H9 (cell line): ENCODE data around the gene CST3. TPM values are rescaled to one million over a fixed set of nuclear protein-coding genes. Genes with fewer than 3 reads are reported as not detected.
"Not testable (repeated sequence)": the region's sequence is repeated elsewhere in the genome, so short reads cannot be mapped to it uniquely, and the experiment has no call there.

Source experiments
- DNase-seq: peaks from one replicate; pipeline ENCODE4 v3.0.0-alpha.2; 2017
- H2AFZ ChIP-seq: one replicate; pipeline ENCODE4 v1.6.1; 2013; ENCODE audit warnings: mild to moderate bottlenecking, low read length, control low read depth, moderate library complexity
- H2AK5ac ChIP-seq: 2 replicates; pipeline ENCODE4 v1.6.1; 2013; ENCODE audit warnings: low read length, control low read depth, mixed read lengths; ENCODE audit not compliant: insufficient read length
- H2BK120ac ChIP-seq: one replicate; pipeline ENCODE4 v1.6.1; 2013; ENCODE audit warnings: low read depth, mild to moderate bottlenecking, low read length, control low read depth, inconsistent platforms; ENCODE audit not compliant: poor library complexity, severe bottlenecking
- H2BK12ac ChIP-seq: 2 replicates; pipeline ENCODE4 v1.6.1; 2013; ENCODE audit warnings: low read length, control low read depth, mixed read lengths, low read depth; ENCODE audit not compliant: insufficient read length
- H2BK15ac ChIP-seq: 2 replicates; pipeline ENCODE4 v1.6.1; 2013; ENCODE audit warnings: low read depth, low read length, control low read depth
- H2BK20ac ChIP-seq: one replicate; pipeline ENCODE4 v1.6.1; 2013; ENCODE audit warnings: low read depth, mild to moderate bottlenecking, low read length, control low read depth, inconsistent platforms; ENCODE audit not compliant: poor library complexity, severe bottlenecking
- H2BK5ac ChIP-seq: 2 replicates; pipeline ENCODE4 v1.6.1; 2013; ENCODE audit warnings: low read length, control low read depth, mixed read lengths; ENCODE audit not compliant: insufficient read length
- H3K14ac ChIP-seq: 2 replicates; pipeline ENCODE4 v1.6.1; 2013; ENCODE audit warnings: low read length, control low read depth; ENCODE audit not compliant: insufficient read depth
- H3K18ac ChIP-seq: 2 replicates; pipeline ENCODE4 v1.6.1; 2013; ENCODE audit warnings: low read depth, mild to moderate bottlenecking, mixed read lengths, low read length, control low read depth; ENCODE audit not compliant: insufficient read length
- H3K23ac ChIP-seq: 2 replicates; pipeline ENCODE4 v1.6.1; 2013; ENCODE audit warnings: low read length, control low read depth, mixed read lengths, low read depth; ENCODE audit not compliant: insufficient read length
- H3K23me2 ChIP-seq: 2 replicates; pipeline ENCODE4 v1.6.1; 2013; ENCODE audit warnings: low read depth, mild to moderate bottlenecking, mixed read lengths, low read length, control low read depth; ENCODE audit not compliant: insufficient read length, poor library complexity, severe bottlenecking
- H3K27ac ChIP-seq: 2 replicates; pipeline ENCODE4 v1.5.1; 2013; ENCODE audit warnings: low read length, control low read depth, mixed read lengths, low read depth; ENCODE audit not compliant: insufficient read length
- H3K27me3 ChIP-seq: 2 replicates; pipeline ENCODE4 v1.6.1; 2013; ENCODE audit warnings: low read length, control low read depth, inconsistent platforms; ENCODE audit not compliant: insufficient read depth
- H3K4ac ChIP-seq: 2 replicates; pipeline ENCODE4 v1.6.1; 2013; ENCODE audit warnings: low read depth, mild to moderate bottlenecking, control low read depth, inconsistent platforms, low read length, moderate library complexity
- H3K4me1 ChIP-seq: 2 replicates; pipeline ENCODE4 v1.6.1; 2013; ENCODE audit warnings: low read length, control low read depth, inconsistent platforms; ENCODE audit not compliant: insufficient read depth
- H3K4me2 ChIP-seq: 2 replicates; pipeline ENCODE4 v1.6.1; 2013; ENCODE audit warnings: low read length, control low read depth, mixed read lengths; ENCODE audit not compliant: insufficient read length, insufficient read depth
- H3K56ac ChIP-seq: 2 replicates; pipeline ENCODE4 v1.6.1; 2013; ENCODE audit warnings: low read depth, mild to moderate bottlenecking, mixed read lengths, low read length, control low read depth; ENCODE audit not compliant: insufficient read length
- H3K79me1 ChIP-seq: 2 replicates; pipeline ENCODE4 v1.6.1; 2013; ENCODE audit warnings: low read depth, mild to moderate bottlenecking, moderate library complexity, low read length, control low read depth, inconsistent platforms; ENCODE audit not compliant: insufficient read depth, poor library complexity, severe bottlenecking
- H3K79me2 ChIP-seq: 2 replicates; pipeline ENCODE4 v1.6.1; 2013; ENCODE audit warnings: low read length, control low read depth, inconsistent platforms; ENCODE audit not compliant: insufficient read depth
- H3K9ac ChIP-seq: 2 replicates; pipeline ENCODE4 v1.6.1; 2013; ENCODE audit warnings: low read length, control low read depth, mixed read lengths; ENCODE audit not compliant: insufficient read length; ENCODE audit errors: extremely low read depth
- H3K9me3 ChIP-seq: one replicate; pipeline ENCODE4 v1.6.1; 2013; ENCODE audit warnings: low read depth, low read length, inconsistent platforms; ENCODE audit not compliant: control insufficient read depth
- H3T11ph ChIP-seq: one replicate; pipeline ENCODE4 v1.6.1; 2013; ENCODE audit warnings: mild to moderate bottlenecking, low read length, control low read depth, inconsistent platforms
- H4K20me1 ChIP-seq: one replicate; pipeline ENCODE4 v1.6.1; 2013; ENCODE audit not compliant: control insufficient read depth, insufficient read length, insufficient read depth
- H4K5ac ChIP-seq: 2 replicates; pipeline ENCODE4 v1.6.1; 2013; ENCODE audit warnings: low read depth, mild to moderate bottlenecking, mixed read lengths, low read length, control low read depth; ENCODE audit not compliant: insufficient read length
- H4K8ac ChIP-seq: replicated peaks from 2 replicates; pipeline ENCODE4 v1.6.1; 2013; ENCODE audit warnings: low read length, control low read depth, mixed read lengths, low read depth; ENCODE audit not compliant: insufficient read length
- H4K91ac ChIP-seq: 2 replicates; pipeline ENCODE4 v1.6.1; 2013; ENCODE audit warnings: low read depth, mild to moderate bottlenecking, moderate library complexity, mixed read lengths, low read length, control low read depth; ENCODE audit not compliant: insufficient read length
- H3K27ac Mint-ChIP-seq, 3 experiments: 2 replicates in 2 of 3; 3 replicates in 1 of 3; pipeline ENCODE4 v1.8.0; 2020 to 2021; ENCODE audit warnings: mixed read lengths in 3 of 3, mild to moderate bottlenecking in 1 of 3, moderate library complexity in 1 of 3
- H3K27me3 Mint-ChIP-seq: 2 replicates; pipeline ENCODE4 v1.8.0; 2021; ENCODE audit warnings: low read depth, mild to moderate bottlenecking, moderate library complexity, mixed read lengths
- H3K36me3 Mint-ChIP-seq, 3 experiments: 2 replicates in 2 of 3; 3 replicates in 1 of 3; pipeline ENCODE4 v1.8.0; 2020 to 2021; ENCODE audit warnings: low read depth in 3 of 3, mixed read lengths in 3 of 3; ENCODE audit not compliant: insufficient read depth in 1 of 3
- H3K4me1 Mint-ChIP-seq, 2 experiments: 2 replicates each; pipeline ENCODE4 v1.8.0; 2020; ENCODE audit warnings: mixed read lengths in 2 of 2
- H3K4me3 Mint-ChIP-seq, 2 experiments: 2 replicates in 1 of 2; 3 replicates in 1 of 2; pipeline ENCODE4 v1.8.0; 2020 to 2021; ENCODE audit warnings: mild to moderate bottlenecking in 2 of 2, mixed read lengths in 2 of 2, moderate library complexity in 1 of 2
- H3K9me3 Mint-ChIP-seq, 2 experiments: 2 replicates in 1 of 2; 3 replicates in 1 of 2; pipeline ENCODE4 v1.8.0; 2020; ENCODE audit warnings: mild to moderate bottlenecking in 2 of 2, mixed read lengths in 2 of 2, moderate library complexity in 1 of 2
- CTCF ChIP-seq: fragments of 200-600 bp; sonication (generic); conservative IDR thresholded peaks from 3 replicates; pipeline ENCODE4 v1.8.0; 2021; ENCODE audit warnings: antibody characterized with exemption, mild to moderate bottlenecking
- WGBS: extraction: QIAGEN DNeasy Blood & Tissue Kit; methylation state at CpG from one replicate; pipeline ENCODE4 v1.1.7; 2013; ENCODE audit warnings: missing lambda C conversion rate, low lambda C conversion rate, mixed read lengths; ENCODE audit not compliant: insufficient read length; ENCODE audit errors: extremely low coverage; 5-methylcytosine and 5-hydroxymethylcytosine counted together
- total RNA-seq: library from RNA; stranded (reverse); gene quantifications from 2 replicates; pipeline ENCODE4 v1.2.1, GENCODE V29; 2021

CST3 gene
- total RNA-seq, 1 experiment from 2014 or later: 77.2 TPM

- Mint-ChIP-seq H3K27me3 (peaks cover 11% of the 10 kb centered on the region), H3K4me1 (peaks cover 34 to 36% of the 10 kb centered on the region in 2 experiments), H3K9me3 (peaks cover 0 to 1% of the 10 kb centered on the region in 2 experiments; a peak in 1 of 5 replicates), H3K4me3 (no peak overlapping the region), H3K27ac (no peak overlapping the region), H3K36me3 (no peaks in the 10 kb centered on the region; a peak in 1 of 7 replicates)
- no peak overlapping the region for H3K4ac ChIP-seq
- H3K23ac ChIP-seq: no peak overlapping the region
- no peak overlapping the region for H3T11ph ChIP-seq
- H3K9me3 ChIP-seq: no peaks in the 10 kb centered on the region
- no peak overlapping the region for H4K5ac ChIP-seq
- no peaks in the 10 kb centered on the region for H3K23me2 ChIP-seq
- H3K18ac ChIP-seq: no peak overlapping the region
- H4K8ac ChIP-seq: no peak overlapping the region
- H3K56ac ChIP-seq: no peak overlapping the region
- H2AK5ac ChIP-seq: no peak overlapping the region
- no peak overlapping the region for H2BK15ac ChIP-seq
- H3K4me1 ChIP-seq: no peaks in the 10 kb centered on the region; the same call in 1 of the 2 replicates
- WGBS: no CpG with 5 or more reads among the region's 4 CpGs
- DNase-seq: no peak
- no peak overlapping the region for H3K14ac ChIP-seq
- H3K9ac ChIP-seq: no peak overlapping the region
- H3K4me2 ChIP-seq: no peak overlapping the region
- no peak overlapping the region for H2BK12ac ChIP-seq
- no peak overlapping the region for H2AFZ ChIP-seq
- no peak overlapping the region for H2BK20ac ChIP-seq
- H3K79me2 ChIP-seq: no peaks in the 10 kb centered on the region
- no peak for TF ChIP-seq CTCF
- H3K79me1 ChIP-seq: no peaks in the 10 kb centered on the region
- H3K27me3 ChIP-seq: no peaks in the 10 kb centered on the region
- no peak overlapping the region for H2BK5ac ChIP-seq
- H3K27ac ChIP-seq: no peak overlapping the region
- H2BK120ac ChIP-seq: no peak overlapping the region
- no peaks in the 10 kb centered on the region for H4K20me1 ChIP-seq
- no peak overlapping the region for H4K91ac ChIP-seq
Measured at GRCh38 chr20:23622839-23623343, 14.9 kb downstream of the CST3 start.

- H3K23ac ChIP-seq, H3K4me3 Mint-ChIP-seq, H3K56ac ChIP-seq, H3K27me3 ChIP-seq, H3K9me3 ChIP-seq, H2BK15ac ChIP-seq, DNase-seq, H3K4ac ChIP-seq, H4K5ac ChIP-seq, H4K91ac ChIP-seq, H3K27ac ChIP-seq, H2BK12ac ChIP-seq, H2BK20ac ChIP-seq, H3K36me3 Mint-ChIP-seq, H3K79me1 ChIP-seq, H4K8ac ChIP-seq, H2AFZ ChIP-seq, H3K79me2 ChIP-seq, H2AK5ac ChIP-seq, H4K20me1 ChIP-seq, H3K23me2 ChIP-seq, H3K4me1 ChIP-seq, H3K9me3 Mint-ChIP-seq, H2BK120ac ChIP-seq, H3T11ph ChIP-seq, H3K14ac ChIP-seq, H2BK5ac ChIP-seq, H3K9ac ChIP-seq, H3K4me2 ChIP-seq, H3K18ac ChIP-seq: not testable (repeated sequence)
- peak overlapping the region in 1 of 3 experiments; percentile 58; a peak in 1 of 7 replicates for H3K27ac Mint-ChIP-seq
- peaks cover 34 to 36% of the 10 kb centered on the region in 2 experiments for H3K4me1 Mint-ChIP-seq
- WGBS: no CpG with 5 or more reads among the region's 3 CpGs
- peaks cover 11% of the 10 kb centered on the region for H3K27me3 Mint-ChIP-seq
Measured at GRCh38 chr20:23622401-23622800, 15.4 kb downstream of the CST3 start.
